Activated naive CD4-positive, alpha-beta T cell treated with Interleukin-2 at 50 U/mL for 16 hours (primary cell): ENCODE results near the gene TBCEL.
"Not testable (repeated sequence)": the region's sequence is repeated elsewhere in the genome, so short reads cannot be mapped to it uniquely, and the experiment has no call there.

Experiments
- DNase-seq: peaks from one replicate; pipeline ENCODE4 v3.0.0-alpha.2; 2020

TBCEL gene

GRCh38 chr11:121109471-121109870 lies 85.6 kb downstream of the TBCEL start:
- DNase-seq = no peak

GRCh38 chr11:121109916-121110586 lies 86.1 kb downstream of the TBCEL start:
- no peak for DNase-seq

- DNase-seq = no peak
Observed at GRCh38 chr11:121110871-121111724, 87.2 kb downstream of the TBCEL start.

- DNase-seq = peak; percentile 8
Observed at GRCh38 chr11:121112498-121113455, 88.9 kb downstream of the TBCEL start.

- no peak for DNase-seq
Observed at GRCh38 chr11:121113611-121114010, 89.7 kb downstream of the TBCEL start.

GRCh38 chr11:121115024-121115423 lies 91.1 kb downstream of the TBCEL start:
- DNase-seq = not testable (repeated sequence)

GRCh38 chr11:121117788-121118187 lies 93.9 kb downstream of the TBCEL start:
- DNase-seq = no peak

- no peak for DNase-seq
Observed at GRCh38 chr11:121119440-121119839, 95.5 kb downstream of the TBCEL start.

- no peak for DNase-seq
Observed at GRCh38 chr11:121122328-121122727, 98.4 kb downstream of the TBCEL start.

GRCh38 chr11:121123496-121124069 lies 99.7 kb downstream of the TBCEL start:
- DNase-seq = no peak

- no peak for DNase-seq
Observed at GRCh38 chr11:121127809-121128208, 103.9 kb downstream of the TBCEL start.

- no peak for DNase-seq
Observed at GRCh38 chr11:121129362-121130340, 105.7 kb downstream of the TBCEL start.

- no peak for DNase-seq
Observed at GRCh38 chr11:121131656-121132055, 107.8 kb downstream of the TBCEL start.

GRCh38 chr11:121132211-121132976 lies 108.5 kb downstream of the TBCEL start:
- DNase-seq = no peak

- DNase-seq = no peak
Observed at GRCh38 chr11:121134741-121135312, 110.9 kb downstream of the TBCEL start.

GRCh38 chr11:121137005-121137404 lies 113.1 kb downstream of the TBCEL start:
- no peak for DNase-seq

GRCh38 chr11:121138259-121138658 lies 114.4 kb downstream of the TBCEL start:
- DNase-seq = no peak

GRCh38 chr11:121140369-121140768 lies 116.5 kb downstream of the TBCEL start:
- no peak for DNase-seq
